CD1c-positive myeloid dendritic cell (primary cell): ENCODE data around the gene KLF2.

Experiments used
- DNase-seq: peaks from one replicate; pipeline ENCODE4 v3.0.0-alpha.2; 2016; ENCODE audit errors: extremely low spot score

The KLF2 gene

GRCh38 chr19:16306728-16307402 is 17.8 kb upstream of the KLF2 start:
- DNase-seq: no peak

- DNase-seq: no peak
Observed at GRCh38 chr19:16308081-16308480, 16.5 kb upstream of the KLF2 start.

GRCh38 chr19:16309643-16310042 is 15.0 kb upstream of the KLF2 start:
- DNase-seq: no peak

- peak; percentile 90 for DNase-seq
Observed at GRCh38 chr19:16315825-16316505, 8.7 kb upstream of the KLF2 start.

- no peak for DNase-seq
Observed at GRCh38 chr19:16316506-16316882, 8.1 kb upstream of the KLF2 start.

GRCh38 chr19:16319481-16319880 is 5.1 kb upstream of the KLF2 start:
- no peak for DNase-seq

GRCh38 chr19:16320987-16321386 is 3.6 kb upstream of the KLF2 start:
- no peak for DNase-seq

- no peak for DNase-seq
Observed at GRCh38 chr19:16325161-16325527, 518 bp downstream of the KLF2 start.

- peak; percentile 50 for DNase-seq
Observed at GRCh38 chr19:16325641-16326400, 1.2 kb downstream of the KLF2 start.

GRCh38 chr19:16326401-16327168 is 2.0 kb downstream of the KLF2 start:
- DNase-seq: no peak

- DNase-seq: no peak
Observed at GRCh38 chr19:16327169-16327475, 2.5 kb downstream of the KLF2 start.

GRCh38 chr19:16327501-16327900 is 2.9 kb downstream of the KLF2 start:
- DNase-seq: no peak

- DNase-seq: peak; percentile 98
Observed at GRCh38 chr19:16327911-16328823, 3.5 kb downstream of the KLF2 start.

GRCh38 chr19:16328824-16329482 is 4.3 kb downstream of the KLF2 start:
- peak; percentile 67 for DNase-seq

GRCh38 chr19:16330368-16330801 is 5.8 kb downstream of the KLF2 start:
- DNase-seq: peak; percentile 91

- DNase-seq: no peak
Observed at GRCh38 chr19:16330806-16331690, 6.4 kb downstream of the KLF2 start.

GRCh38 chr19:16333001-16333586 is 8.5 kb downstream of the KLF2 start:
- DNase-seq: no peak

GRCh38 chr19:16334411-16334810 is 9.8 kb downstream of the KLF2 start:
- peak; percentile 44 for DNase-seq

- no peak for DNase-seq
Observed at GRCh38 chr19:16335226-16335625, 10.6 kb downstream of the KLF2 start.
